Activated naive CD4-positive, alpha-beta T cell treated with anti-CD3 and anti-CD28 coated beads, Interleukin-2, amount 50 U/mL, for 24 hours (primary cell): ENCODE data around the gene EMILIN2.

ENCODE experiments used
- H3K27ac Mint-ChIP-seq: one replicate; pipeline ENCODE4 v1.8.0; 2021; ENCODE audit warnings: mild to moderate bottlenecking, mixed read lengths
- H3K27me3 Mint-ChIP-seq: one replicate; pipeline ENCODE4 v1.8.0; 2021; ENCODE audit warnings: mixed read lengths
- H3K36me3 Mint-ChIP-seq: one replicate; pipeline ENCODE4 v1.8.0; 2021; ENCODE audit warnings: mixed read lengths
- H3K4me1 Mint-ChIP-seq: one replicate; pipeline ENCODE4 v1.8.0; 2021; ENCODE audit warnings: mixed read lengths
- H3K4me3 Mint-ChIP-seq: one replicate; pipeline ENCODE4 v1.8.0; 2021; ENCODE audit warnings: mild to moderate bottlenecking, mixed read lengths
- H3K9me3 Mint-ChIP-seq: one replicate; pipeline ENCODE4 v1.8.0; 2021; ENCODE audit warnings: mixed read lengths

Gene EMILIN2

GRCh38 chr18:2897448-2898185, 50.8 kb downstream of the EMILIN2 start:
- Mint-ChIP-seq H3K27ac (no peak overlapping the region), H3K27me3 (no peaks in the 10 kb centered on the region), H3K36me3 (no peaks in the 10 kb centered on the region), H3K4me3 (no peak overlapping the region), H3K9me3 (no peaks in the 10 kb centered on the region), H3K4me1 (peaks cover 15% of the 10 kb centered on the region)

- Mint-ChIP-seq H3K4me3 (no peak overlapping the region), H3K9me3 (no peaks in the 10 kb centered on the region), H3K27ac (no peak overlapping the region), H3K27me3 (no peaks in the 10 kb centered on the region), H3K36me3 (no peaks in the 10 kb centered on the region), H3K4me1 (peaks cover 9% of the 10 kb centered on the region)
Measured at GRCh38 chr18:2898186-2898640, 51.4 kb downstream of the EMILIN2 start.

GRCh38 chr18:2900684-2901422, 54.0 kb downstream of the EMILIN2 start:
- no peaks in the 10 kb centered on the region for H3K27me3 Mint-ChIP-seq
- H3K9me3 Mint-ChIP-seq, result no peaks in the 10 kb centered on the region
- peaks cover 4% of the 10 kb centered on the region for H3K4me1 Mint-ChIP-seq
- H3K4me3 Mint-ChIP-seq, result no peak overlapping the region
- no peak overlapping the region for H3K27ac Mint-ChIP-seq
- no peaks in the 10 kb centered on the region for H3K36me3 Mint-ChIP-seq

- Mint-ChIP-seq H3K27ac (no peak overlapping the region), H3K9me3 (no peaks in the 10 kb centered on the region), H3K36me3 (no peaks in the 10 kb centered on the region), H3K27me3 (no peaks in the 10 kb centered on the region), H3K4me3 (no peak overlapping the region), H3K4me1 (peaks cover 4% of the 10 kb centered on the region)
Measured at GRCh38 chr18:2901423-2901985, 54.7 kb downstream of the EMILIN2 start.

- no peaks in the 10 kb centered on the region for H3K36me3 Mint-ChIP-seq
- H3K9me3 Mint-ChIP-seq, result no peaks in the 10 kb centered on the region
- no peaks in the 10 kb centered on the region for H3K27me3 Mint-ChIP-seq
- no peak overlapping the region for H3K27ac Mint-ChIP-seq
- H3K4me1 Mint-ChIP-seq, result peaks cover 7% of the 10 kb centered on the region
- no peak overlapping the region for H3K4me3 Mint-ChIP-seq
Measured at GRCh38 chr18:2902327-2902726, 55.5 kb downstream of the EMILIN2 start.

- Mint-ChIP-seq H3K4me1 (peaks cover 13% of the 10 kb centered on the region), H3K27ac (no peak overlapping the region), H3K9me3 (no peaks in the 10 kb centered on the region), H3K4me3 (no peak overlapping the region), H3K27me3 (no peaks in the 10 kb centered on the region), H3K36me3 (no peaks in the 10 kb centered on the region)
Measured at GRCh38 chr18:2903006-2903405, 56.2 kb downstream of the EMILIN2 start.

- Mint-ChIP-seq H3K4me3 (peak overlapping the region; percentile 83), H3K27me3 (no peaks in the 10 kb centered on the region), H3K9me3 (no peaks in the 10 kb centered on the region), H3K4me1 (peaks cover 14% of the 10 kb centered on the region), H3K36me3 (no peaks in the 10 kb centered on the region), H3K27ac (peak overlapping the region; percentile 80)
Measured at GRCh38 chr18:2905854-2906703, 59.3 kb downstream of the EMILIN2 start.

- Mint-ChIP-seq H3K27ac (no peak overlapping the region), H3K4me1 (peaks cover 14% of the 10 kb centered on the region), H3K9me3 (no peaks in the 10 kb centered on the region), H3K4me3 (peak overlapping the region; percentile 80), H3K27me3 (no peaks in the 10 kb centered on the region), H3K36me3 (no peaks in the 10 kb centered on the region)
Measured at GRCh38 chr18:2906704-2907549, 60.1 kb downstream of the EMILIN2 start.

GRCh38 chr18:2907550-2908135, 60.8 kb downstream of the EMILIN2 start:
- Mint-ChIP-seq H3K27me3 (no peaks in the 10 kb centered on the region), H3K36me3 (no peaks in the 10 kb centered on the region), H3K27ac (no peak overlapping the region), H3K4me1 (peaks cover 14% of the 10 kb centered on the region), H3K9me3 (no peaks in the 10 kb centered on the region), H3K4me3 (peak overlapping the region; percentile 77)

- H3K36me3 Mint-ChIP-seq, result no peaks in the 10 kb centered on the region
Measured at GRCh38 chr18:2908166-2908945, 61.5 kb downstream of the EMILIN2 start.

GRCh38 chr18:2908946-2909335, 62.1 kb downstream of the EMILIN2 start:
- Mint-ChIP-seq H3K27me3 (no peaks in the 10 kb centered on the region), H3K9me3 (no peaks in the 10 kb centered on the region), H3K27ac (no peak overlapping the region), H3K4me1 (peaks cover 14% of the 10 kb centered on the region), H3K4me3 (no peak overlapping the region), H3K36me3 (no peaks in the 10 kb centered on the region)

More at GRCh38 chr18:2908166-2908945, 61.5 kb downstream of the EMILIN2 start:
- no peak overlapping the region for H3K27ac Mint-ChIP-seq
- peak overlapping the region; percentile 40 for H3K4me3 Mint-ChIP-seq
- peaks cover 14% of the 10 kb centered on the region for H3K4me1 Mint-ChIP-seq
- no peaks in the 10 kb centered on the region for H3K9me3 Mint-ChIP-seq
- no peaks in the 10 kb centered on the region for H3K27me3 Mint-ChIP-seq

- H3K4me3 Mint-ChIP-seq, result no peak overlapping the region
- no peak overlapping the region for H3K27ac Mint-ChIP-seq
- H3K36me3 Mint-ChIP-seq, result no peaks in the 10 kb centered on the region
- H3K4me1 Mint-ChIP-seq, result peaks cover 14% of the 10 kb centered on the region
- H3K9me3 Mint-ChIP-seq, result no peaks in the 10 kb centered on the region
- H3K27me3 Mint-ChIP-seq, result no peaks in the 10 kb centered on the region
Measured at GRCh38 chr18:2909431-2910140, 62.8 kb downstream of the EMILIN2 start.

GRCh38 chr18:2910261-2910660, 63.5 kb downstream of the EMILIN2 start:
- Mint-ChIP-seq H3K27ac (no peak overlapping the region), H3K9me3 (no peaks in the 10 kb centered on the region), H3K27me3 (no peaks in the 10 kb centered on the region), H3K4me1 (peaks cover 14% of the 10 kb centered on the region), H3K36me3 (no peaks in the 10 kb centered on the region), H3K4me3 (no peak overlapping the region)
